ENCODE measurements around the gene RNF213.

DNA sequence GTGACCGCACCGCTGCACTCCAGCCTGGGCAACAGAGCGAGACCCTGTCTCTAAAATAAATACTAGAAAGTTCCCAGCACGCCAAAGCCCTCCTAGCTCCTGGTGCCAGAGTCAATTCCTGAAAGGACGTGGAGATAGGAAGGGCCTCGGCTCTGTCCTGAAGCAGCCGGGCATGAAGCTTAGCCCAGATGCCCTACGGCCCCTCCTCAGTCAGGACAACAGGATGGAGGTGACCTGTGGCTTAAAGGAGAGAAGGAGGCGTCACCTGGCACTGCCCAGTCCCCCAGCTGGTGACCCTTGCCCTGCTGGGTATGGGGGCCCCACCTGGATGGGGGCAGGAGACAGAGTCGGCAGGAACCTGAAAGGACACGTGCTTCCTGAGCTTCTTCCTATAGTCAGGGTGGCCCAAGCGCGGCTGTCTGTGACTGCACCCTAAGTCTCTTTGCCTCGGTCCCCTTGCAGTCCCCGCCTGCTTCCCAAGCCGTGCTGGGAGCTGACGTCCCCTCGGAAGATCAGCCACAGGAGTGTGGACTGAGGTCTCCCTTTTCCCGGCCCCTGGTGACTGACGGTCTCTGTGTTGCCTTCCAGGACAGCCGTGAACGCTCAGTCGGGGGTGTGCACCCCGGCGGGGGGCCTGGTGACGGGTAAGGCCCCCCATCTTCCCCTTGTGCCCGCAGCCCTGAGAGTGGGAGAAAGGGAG, 14.9 kb upstream of the RNF213 start:
- TF ChIP-seq, protein P1, sequence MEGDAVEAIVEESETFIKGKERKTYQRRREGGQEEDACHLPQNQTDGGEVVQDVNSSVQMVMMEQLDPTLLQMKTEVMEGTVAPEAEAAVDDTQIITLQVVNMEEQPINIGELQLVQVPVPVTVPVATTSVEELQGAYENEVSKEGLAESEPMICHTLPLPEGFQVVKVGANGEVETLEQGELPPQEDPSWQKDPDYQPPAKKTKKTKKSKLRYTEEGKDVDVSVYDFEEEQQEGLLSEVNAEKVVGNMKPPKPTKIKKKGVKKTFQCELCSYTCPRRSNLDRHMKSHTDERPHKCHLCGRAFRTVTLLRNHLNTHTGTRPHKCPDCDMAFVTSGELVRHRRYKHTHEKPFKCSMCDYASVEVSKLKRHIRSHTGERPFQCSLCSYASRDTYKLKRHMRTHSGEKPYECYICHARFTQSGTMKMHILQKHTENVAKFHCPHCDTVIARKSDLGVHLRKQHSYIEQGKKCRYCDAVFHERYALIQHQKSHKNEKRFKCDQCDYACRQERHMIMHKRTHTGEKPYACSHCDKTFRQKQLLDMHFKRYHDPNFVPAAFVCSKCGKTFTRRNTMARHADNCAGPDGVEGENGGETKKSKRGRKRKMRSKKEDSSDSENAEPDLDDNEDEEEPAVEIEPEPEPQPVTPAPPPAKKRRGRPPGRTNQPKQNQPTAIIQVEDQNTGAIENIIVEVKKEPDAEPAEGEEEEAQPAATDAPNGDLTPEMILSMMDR (IDR thresholded peaks at IDR 0.05) = no peak
- TF ChIP-seq POLR2A (IDR thresholded peaks at IDR 0.05) = no peak

Data from adrenal gland (tissue), 5 donors.